GM12878 (cell line): ENCODE results near the gene USP36. TPM values are rescaled to one million over a fixed set of nuclear protein-coding genes. Genes with fewer than 3 reads are reported as not detected.

Experiments used
- ATAC-seq: fragments of 200-7000 bp; cut with Tn5 transposase; 3 replicates; pipeline ENCODE4 v1.9.1; 2020; ENCODE audit warnings: mild to moderate bottlenecking, moderate library complexity
- BruUV-seq: library from RNA; stranded (reverse); fragments of 400-500 nt; replicated peaks from 2 replicates; lab custom pipeline; 2021; lab: Mats Ljungman, UMichigan
- CTCF ChIA-PET: fragments of 300-600 bp; sonication (Branson Sonifier 250); formaldehyde crosslinking; extraction: SDS; loops from one replicate; lab custom pipeline; 2021; ENCODE audit warnings: inconsistent platforms; lab: Yijun Ruan, JAX
- POLR2A ChIA-PET: fragments of 350-600 bp; formaldehyde crosslinking; extraction: SDS; loops from one replicate; lab custom pipeline; 2021; ENCODE audit warnings: inconsistent platforms; lab: Charles Lee
- RAD21 ChIA-PET: fragments of 300-600 bp; sonication (Branson Sonifier 250); formaldehyde crosslinking; loops from one replicate; lab custom pipeline; 2023; ENCODE audit warnings: antibody characterized with exemption; ENCODE audit not compliant: unreplicated experiment; lab: Charles Lee
- SMC1A ChIA-PET: fragments of 300-600 bp; sonication (Branson Sonifier 250); formaldehyde crosslinking; loops from one replicate; lab custom pipeline; 2023; ENCODE audit not compliant: unreplicated experiment, uncharacterized antibody; lab: Charles Lee
- DNase-seq: peaks from one replicate; pipeline ENCODE4 v3.0.0-alpha.2; 2011; ENCODE audit warnings: low read depth, low spot score
- FAIRE-seq: peaks from 3 replicates; lab custom pipeline; 2011; peaks lifted over from hg19 to GRCh38; lab: Jason Lieb, UNC
- H2AFZ ChIP-seq: 2 replicates; pipeline ENCODE4 v1.6.0; 2011; ENCODE audit warnings: low read depth, low read length, control low read depth; ENCODE audit not compliant: control insufficient read depth
- H3K27ac ChIP-seq: 2 replicates; pipeline ENCODE4 v1.5.1; 2011; ENCODE audit warnings: control low read depth; ENCODE audit not compliant: control insufficient read depth, insufficient read depth
- H3K27me3 ChIP-seq, 2 experiments: replicated peaks in 1 of 2; 2 replicates each; pipeline versions ENCODE4 v1.6.0 to v1.6.1; 2011; ENCODE audit warnings: low read length in 1 of 2; ENCODE audit not compliant: control insufficient read depth in 2 of 2, insufficient read depth in 2 of 2
- H3K36me3 ChIP-seq, 2 experiments: 2 replicates each; pipeline ENCODE4 v1.5.1; 2011; ENCODE audit warnings: low read length in 1 of 2; ENCODE audit not compliant: control insufficient read depth in 2 of 2, insufficient read depth in 2 of 2
- H3K4me1 ChIP-seq: 2 replicates; pipeline ENCODE4 v1.6.1; 2011; ENCODE audit warnings: mild to moderate bottlenecking, low read length, moderate library complexity, mixed read lengths; ENCODE audit not compliant: control insufficient read depth, insufficient read depth
- H3K4me2 ChIP-seq: 2 replicates; pipeline ENCODE4 v1.6.0; 2011; ENCODE audit warnings: control low read depth; ENCODE audit not compliant: control insufficient read depth, insufficient read depth
- H3K4me3 ChIP-seq: fragments of 200-600 bp; sonication (generic); 2 replicates; pipeline ENCODE4 v1.5.1; 2016
- H3K79me2 ChIP-seq: 2 replicates; pipeline ENCODE4 v1.6.0; 2011; ENCODE audit warnings: low read length; ENCODE audit not compliant: control insufficient read depth, insufficient read depth
- H3K9ac ChIP-seq: 2 replicates; pipeline ENCODE4 v1.8.0; 2011; ENCODE audit warnings: low read length, control low read depth, mixed read lengths; ENCODE audit not compliant: control insufficient read depth, insufficient read depth
- H3K9me3 ChIP-seq: replicated peaks from 3 replicates; pipeline ENCODE4 v1.5.1; 2011; ENCODE audit warnings: mild to moderate bottlenecking, low read length; ENCODE audit not compliant: control insufficient read depth, insufficient read depth
- H4K20me1 ChIP-seq: 2 replicates; pipeline ENCODE4 v1.6.0; 2011; ENCODE audit not compliant: control insufficient read depth, insufficient read depth
- CTCF ChIP-seq, 3 experiments: IDR thresholded peaks in 2 of 3; conservative IDR thresholded peaks in 1 of 3; 2 replicates each; pipeline ENCODE4 v1.5.1; 2011; ENCODE audit warnings: low read depth in 3 of 3, low read length in 3 of 3, mild to moderate bottlenecking in 3 of 3, control low read depth in 2 of 3, moderate library complexity in 2 of 3, inconsistent platforms in 1 of 3, mixed read lengths in 1 of 3; ENCODE audit not compliant: control insufficient read depth in 2 of 3, insufficient read depth in 1 of 3; ENCODE audit errors: extremely low read depth in 1 of 3
- RAD21 ChIP-seq: IDR thresholded peaks from 2 replicates; pipeline ENCODE4 v1.6.1; 2011; ENCODE audit warnings: mild to moderate bottlenecking, low read depth, low read length, moderate library complexity; ENCODE audit not compliant: insufficient read depth
- RELB ChIP-seq: fragments of 450-650 bp; IDR thresholded peaks from 2 replicates; pipeline ENCODE4 v1.6.1; 2017; ENCODE audit warnings: low read depth, mild to moderate bottlenecking, moderate library complexity
- WGBS: methylation state at CpG from one replicate; pipeline ENCODE4 v1.1.6; 2016; ENCODE audit warnings: low lambda C conversion rate; ENCODE audit not compliant: insufficient replicate concordance, insufficient coverage; ENCODE audit errors: missing lambda C conversion rate; 5-methylcytosine and 5-hydroxymethylcytosine counted together
- in situ Hi-C: fragments of 300-500 bp; cut with MboI; formaldehyde crosslinking; loops from 9 replicates; pipeline ENCODE4 v1.14.3; 2018; ENCODE audit warnings: mixed read lengths
- intact Hi-C: fragments of 100-400 bp; cut with micrococcal nuclease; formaldehyde crosslinking; loops from one replicate; pipeline ENCODE4 v1.14.2; 2022; ENCODE audit not compliant: unreplicated experiment
- polyA plus RNA-seq, 11 experiments: library from polyadenylated mRNA; depleted of rRNA in 4 of 11; unstranded in 6 of 11; stranded (reverse) in 5 of 11; fragments of >200 nt; fragmentation: Nextera tagmentation in 4 of 11; fragmentation: Illumina TruSeq in 1 of 11; extraction: Ambion mirVana in 4 of 11; extraction: Trizol in 1 of 11; gene quantifications; 1 replicate in 1 of 11; 2 replicates in 10 of 11; pipeline versions ENCODE4 v1.2.1 to v1.2.3, GENCODE V29; 2011 to 2016; ENCODE audit warnings: inconsistent platforms in 2 of 11, missing spikeins in 2 of 11, low read depth in 1 of 11
- total RNA-seq, 4 experiments: library from RNA; depleted of rRNA in 3 of 4; stranded (reverse); fragments of >200 nt in 3 of 4; fragmentation: Illumina TruSeq in 1 of 4; extraction: Trizol in 1 of 4; gene quantifications; 2 replicates each; pipeline versions ENCODE4 v1.2.1 to v1.2.3, GENCODE V29; 2013 to 2021

USP36 gene
- total and polyA plus RNA-seq, 10 of the 15 experiments (the other 5 are each of a cell fraction or from before 2014, with no cell fraction given) = 7.2 to 65.7 (median 33.6) TPM

- Histone ChIP-seq H3K4me1 (no peaks in the 10 kb centered on the region), H3K27ac (no peak overlapping the region), H3K4me3 (no peak overlapping the region), H2AFZ (no peak overlapping the region), H3K79me2 (no peaks in the 10 kb centered on the region), H3K9me3 (no peaks in the 10 kb centered on the region), H3K36me3 (no peaks in the 10 kb centered on the region), H3K27me3 (no peaks in the 10 kb centered on the region; a peak in 1 of 4 replicates), H4K20me1 (no peaks in the 10 kb centered on the region), H3K4me2 (no peak overlapping the region), H3K9ac (no peak overlapping the region)
- ATAC-seq = no peak
- no TSS peak for BruUV-seq
- SMC1A ChIA-PET = interaction anchor here (0.7 to 1.3 kb wide), 4 partner anchors 93 to 405 kb away, joined by 3 read pairs; no protein-coding TSS in a partner anchor
- intact Hi-C loops (no loop called here), in situ Hi-C loops (no loop called here)
- no peak for DNase-seq
- TF ChIP-seq RELB = no peak
- TF ChIP-seq RAD21 = peak; percentile 36; the same call in 1 of the 2 replicates
- peak in 2 of 3 experiments; percentile 9 to 24; a peak in 1 of 6 replicates for TF ChIP-seq CTCF (IDR thresholded peaks at IDR 0.05 in 2 of 3, conservative IDR thresholded peaks at IDR 0.05 in 1 of 3; ENCODE audit: control insufficient read depth in 2 of 3, extremely low read depth in 1 of 3, insufficient read depth in 1 of 3, low read depth in 3 of 3, low read length in 3 of 3)
- POLR2A ChIA-PET = no interaction called here
- FAIRE-seq = no peak
- CTCF ChIA-PET = interaction anchor here (0.6 to 2.8 kb wide), 12 partner anchors 10 to 723 kb away, joined by 3 to 10 read pairs (median 3); no protein-coding TSS in a partner anchor
- 52% methylated on average over 16 of the region's 16 CpGs for WGBS
- RAD21 ChIA-PET = interaction anchor here (0.8 to 1.6 kb wide), 2 partner anchors 116 to 356 kb away, joined by 3 to 9 read pairs; no protein-coding TSS in a partner anchor
Observed at GRCh38 chr17:78852709-78853121, 12.1 kb upstream of the USP36 start.
